GM12874 (cell line): Measurements from ENCODE around the gene ECE1.

Experiments
- CTCF ChIP-seq: IDR thresholded peaks from 2 replicates; pipeline ENCODE4 v1.5.1; 2011; ENCODE audit warnings: low read depth, mild to moderate bottlenecking, control low read depth, low read length, moderate library complexity; ENCODE audit not compliant: insufficient read depth

Gene ECE1

GRCh38 chr1:21254335-21254951, 35.8 kb downstream of the ECE1 start:
- no peak for TF ChIP-seq CTCF

DNA sequence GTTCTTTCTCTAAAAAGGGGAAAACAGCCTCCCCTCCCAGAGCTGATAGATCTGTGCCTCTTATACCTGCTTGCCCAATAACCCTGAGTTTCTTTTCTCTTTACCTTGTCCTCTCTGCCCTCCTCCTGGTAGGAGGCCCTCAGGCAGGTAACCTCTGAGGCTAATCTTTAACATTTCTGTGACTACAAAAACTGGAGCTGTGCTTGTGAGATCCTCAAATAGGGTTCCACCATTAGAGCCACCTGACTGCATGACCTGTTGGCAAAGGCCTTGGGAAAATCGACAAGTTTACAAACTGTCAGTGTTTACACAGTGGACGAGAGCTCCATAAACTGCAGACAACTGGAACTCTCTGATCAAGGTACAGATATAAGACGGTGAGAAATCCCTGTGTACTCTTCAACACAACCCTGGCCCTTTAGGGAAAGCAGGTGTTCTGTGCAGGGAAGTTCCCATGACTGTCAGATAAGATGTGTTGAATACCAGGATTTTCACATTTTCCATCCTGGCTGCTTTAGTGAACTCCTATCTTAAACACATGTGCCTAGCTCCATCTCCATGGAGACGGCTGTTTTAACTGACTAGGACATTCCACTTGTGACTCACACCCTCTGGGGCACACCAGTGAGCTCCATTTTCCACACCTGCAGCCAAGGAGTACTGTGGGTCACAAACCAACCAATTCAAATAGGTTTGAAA, 38.3 kb downstream of the ECE1 start:
- no peak for TF ChIP-seq CTCF

DNA sequence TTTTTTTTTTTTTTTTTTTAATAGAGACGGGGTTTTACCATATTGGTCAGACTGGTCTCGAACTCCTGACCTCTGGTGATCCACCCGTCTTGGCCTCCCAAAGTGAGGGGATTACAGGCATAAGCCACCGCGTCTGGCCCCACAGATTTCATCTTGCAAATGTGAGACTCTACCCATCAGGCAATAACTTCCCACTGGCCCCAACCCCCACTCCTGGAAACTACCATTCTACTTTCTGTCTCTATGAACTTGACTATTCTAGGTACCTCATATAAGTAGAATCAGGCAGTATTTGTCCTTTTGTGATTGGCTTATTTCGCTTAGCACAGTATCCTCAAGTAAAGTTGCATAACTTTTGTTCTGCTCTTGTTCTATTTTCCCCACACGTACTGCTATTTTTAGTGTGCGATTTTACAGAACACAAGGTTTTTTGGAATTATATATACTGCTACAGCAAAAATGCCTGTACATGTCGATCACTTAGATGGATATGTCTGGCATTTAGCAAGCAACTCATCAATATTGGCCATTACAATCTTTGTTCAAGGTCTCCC, 40.2 kb downstream of the ECE1 start:
- TF ChIP-seq CTCF: no peak

DNA sequence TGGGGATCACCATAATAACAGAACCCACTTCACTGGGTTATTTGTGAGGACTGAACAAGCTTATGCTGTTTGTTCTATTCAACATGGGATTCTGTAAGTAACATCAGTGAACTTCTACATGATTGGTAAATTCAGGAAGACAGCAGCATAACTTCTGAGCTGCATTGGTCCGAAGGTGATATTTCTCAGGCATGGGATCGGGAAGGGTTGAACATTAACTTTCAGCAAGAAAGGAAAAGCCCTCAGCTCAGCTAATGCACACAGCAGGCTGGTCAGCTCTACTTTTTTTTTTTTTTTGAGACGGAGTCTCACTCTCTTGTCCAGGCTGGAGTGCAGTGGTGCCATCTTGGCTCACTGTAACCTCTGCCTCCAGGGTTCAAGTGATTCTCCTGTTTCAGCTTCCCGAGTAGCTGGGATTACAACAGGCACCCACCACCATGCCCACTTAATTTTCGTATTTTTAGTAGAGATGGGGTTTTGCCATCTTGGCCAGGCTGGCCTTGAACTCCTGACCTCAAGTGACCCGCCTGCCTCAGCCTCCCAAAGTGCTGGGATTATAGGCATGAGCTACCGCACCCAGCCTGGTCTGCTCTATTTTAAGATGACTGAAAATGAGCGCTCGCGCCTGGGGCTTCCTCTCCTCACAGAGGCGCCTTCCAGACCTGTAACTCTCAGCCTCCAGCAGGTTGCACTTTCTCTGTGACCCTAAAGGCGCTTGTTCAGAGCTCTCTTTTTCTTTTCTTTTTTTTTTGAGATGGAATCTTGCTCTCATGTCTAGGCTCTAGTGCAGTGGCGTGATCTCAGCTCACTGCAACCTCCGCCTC, 42.2 kb downstream of the ECE1 start:
- no peak for TF ChIP-seq CTCF

- no peak for TF ChIP-seq CTCF
Observed at GRCh38 chr1:21246905-21247642, 43.2 kb downstream of the ECE1 start.

DNA sequence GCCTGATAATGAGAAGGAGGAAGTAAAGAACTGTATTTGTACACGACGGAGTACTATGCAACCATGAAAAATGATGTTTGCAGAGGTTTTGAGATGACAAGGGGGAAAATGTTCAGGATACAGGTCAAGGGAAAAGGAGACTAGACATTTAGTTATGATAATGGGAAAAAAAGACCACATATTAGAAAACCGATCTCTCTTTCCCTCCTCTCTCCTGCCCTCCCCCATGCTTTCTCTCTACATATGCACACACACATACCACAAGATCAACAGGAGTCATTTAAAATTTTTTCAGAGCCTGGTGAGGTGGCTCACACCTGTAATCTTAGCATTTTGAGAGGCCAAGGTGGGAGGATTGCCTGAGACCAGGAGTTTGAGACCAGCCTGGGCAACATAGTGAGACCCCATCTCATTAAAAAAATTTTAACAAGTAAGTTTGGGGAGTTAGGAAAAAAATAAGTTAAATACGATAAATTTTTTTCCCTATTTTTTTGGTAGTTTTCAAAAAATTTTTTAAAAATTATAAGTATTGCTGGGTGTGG, 44.5 kb downstream of the ECE1 start:
- no peak for TF ChIP-seq CTCF
